HepG2 (cell line): Measurements from ENCODE around the gene C1QTNF6. TPM values are rescaled to one million over a fixed set of nuclear protein-coding genes. Genes with fewer than 3 reads are reported as not detected.

Experiments
- ATAC-seq: fragments of 200-7000 bp; cut with Tn5 transposase; 3 replicates; pipeline ENCODE4 v1.9.1; 2020; ENCODE audit warnings: mild to moderate bottlenecking, moderate library complexity
- BruUV-seq: library from RNA; stranded (reverse); fragments of 400-500 nt; replicated peaks from 2 replicates; lab custom pipeline; 2021; lab: Mats Ljungman, UMichigan
- CTCF ChIA-PET: fragments of 300-600 bp; formaldehyde crosslinking; extraction: SDS; loops from one replicate; lab custom pipeline; 2021; ENCODE audit warnings: low total read pairs, inconsistent platforms, low intra/inter-chr PET ratio; lab: Yijun Ruan, JAX
- POLR2A ChIA-PET: fragments of 350-600 bp; sonication (Branson Sonifier 250); formaldehyde crosslinking; loops from one replicate; lab custom pipeline; 2020; ENCODE audit warnings: antibody characterized with exemption, inconsistent platforms; lab: Yijun Ruan, JAX
- DNase-seq: peaks from one replicate; pipeline ENCODE4 v3.0.0-alpha.2; 2015; ENCODE audit warnings: low spot score
- FAIRE-seq: peaks from 3 replicates; lab custom pipeline; 2011; peaks lifted over from hg19 to GRCh38; lab: Jason Lieb, UNC
- H2AFZ ChIP-seq: one replicate; pipeline ENCODE4 v1.6.1; 2011; ENCODE audit warnings: low read length, inconsistent platforms
- H3K27ac ChIP-seq: fragments of 300-600 bp; 3 replicates; pipeline ENCODE4 v1.8.0; 2011; ENCODE audit warnings: mixed run types, mild to moderate bottlenecking, mixed read lengths, low read length, inconsistent platforms; ENCODE audit not compliant: insufficient read depth; ENCODE audit errors: extremely low read length
- H3K27me3 ChIP-seq, 2 experiments: fragments of 200-600 bp in 1 of 2; 2 replicates in 1 of 2; 3 replicates in 1 of 2; pipeline versions ENCODE4 v1.6.0 to v1.8.0; 2011; ENCODE audit warnings: low read length in 2 of 2, mild to moderate bottlenecking in 2 of 2, moderate library complexity in 2 of 2, inconsistent platforms in 1 of 2; ENCODE audit not compliant: insufficient read depth in 2 of 2, control insufficient read depth in 1 of 2
- H3K36me3 ChIP-seq, 2 experiments: fragments of 200-600 bp in 1 of 2; replicated peaks in 1 of 2; 2 replicates in 1 of 2; 3 replicates in 1 of 2; pipeline versions ENCODE4 v1.5.1 to v1.8.0; 2011; ENCODE audit warnings: low read length in 2 of 2, inconsistent platforms in 1 of 2; ENCODE audit not compliant: insufficient read depth in 2 of 2, control insufficient read depth in 1 of 2
- H3K4me1 ChIP-seq: 2 replicates; pipeline ENCODE4 v1.5.1; 2012; ENCODE audit warnings: low read length, inconsistent platforms; ENCODE audit not compliant: insufficient read depth
- H3K4me2 ChIP-seq: 2 replicates; pipeline ENCODE4 v1.6.0; 2011; ENCODE audit warnings: low read depth, low read length, inconsistent platforms
- H3K4me3 ChIP-seq, 3 experiments: fragments of 200-600 bp in 1 of 3; sonication (generic), shearing (Covaris generic) in 1 of 3; replicated peaks in 1 of 3; 2 replicates each; pipeline ENCODE4 v1.5.1; 2011 to 2016; ENCODE audit warnings: low read length in 3 of 3, inconsistent platforms in 2 of 3, low read depth in 2 of 3, mild to moderate bottlenecking in 2 of 3, control low read depth in 1 of 3, mixed read lengths in 1 of 3; ENCODE audit not compliant: insufficient read depth in 1 of 3
- H3K79me2 ChIP-seq: one replicate; pipeline ENCODE4 v1.6.1; 2011; ENCODE audit warnings: low read length, inconsistent platforms; ENCODE audit not compliant: insufficient read depth
- H3K9ac ChIP-seq: 2 replicates; pipeline ENCODE4 v1.6.0; 2011; ENCODE audit warnings: mild to moderate bottlenecking, low read depth, low read length, inconsistent platforms; ENCODE audit not compliant: insufficient read depth
- H3K9me3 ChIP-seq: 2 replicates; pipeline ENCODE4 v1.5.1; 2012; ENCODE audit warnings: mild to moderate bottlenecking, low read length
- H4K20me1 ChIP-seq: 2 replicates; pipeline ENCODE4 v1.6.0; 2011; ENCODE audit warnings: inconsistent platforms, mild to moderate bottlenecking, low read length, moderate library complexity; ENCODE audit not compliant: insufficient read depth
- HIVEP1 ChIP-seq: sonication (generic); formaldehyde crosslinking; IDR thresholded peaks from 2 replicates; pipeline ENCODE4 v1.4.0; 2020; ENCODE audit warnings: mild to moderate bottlenecking, missing genetic modification reagents
- NFIB ChIP-seq: sonication (generic); formaldehyde crosslinking; IDR thresholded peaks from 2 replicates; pipeline ENCODE4 v1.9.0; 2021; ENCODE audit warnings: missing genetic modification reagents, mild to moderate bottlenecking, borderline replicate concordance
- U2AF1 ChIP-seq: fragments of 200-400 bp; formaldehyde crosslinking; optimal IDR thresholded peaks from 2 replicates; pipeline ENCODE3; 2017; ENCODE audit warnings: mild to moderate bottlenecking, low read depth, low read length
- ZNF331 ChIP-seq: sonication (generic); formaldehyde crosslinking; IDR thresholded peaks from 2 replicates; pipeline ENCODE4 v1.4.0; 2020; ENCODE audit warnings: missing genetic modification reagents
- ZNF703 ChIP-seq: sonication (generic); formaldehyde crosslinking; IDR thresholded peaks from 2 replicates; pipeline ENCODE4 v1.5.1; 2020; ENCODE audit warnings: missing genetic modification reagents, mild to moderate bottlenecking, moderate library complexity, borderline replicate concordance
- WGBS: methylation state at CpG from one replicate; pipeline ENCODE4 v1.1.6; 2017; ENCODE audit warnings: low lambda C conversion rate; 5-methylcytosine and 5-hydroxymethylcytosine counted together
- in situ Hi-C: cut with HindIII; loops from 2 replicates; pipeline ENCODE4 v1.10.0; 2017; ENCODE audit warnings: low pct_unique_long_range_greater_than_20kb; ENCODE audit not compliant: extremely low pct_ligation_motif_present
- intact Hi-C: fragments of 100-400 bp; cut with micrococcal nuclease; formaldehyde crosslinking; loops from one replicate; pipeline ENCODE4 v1.10.0; 2022; ENCODE audit not compliant: unreplicated experiment
- polyA plus RNA-seq, 8 experiments: library from polyadenylated mRNA; depleted of rRNA in 3 of 8; stranded (reverse) in 7 of 8; unstranded in 1 of 8; fragments of >200 nt; fragmentation: Illumina TruSeq in 4 of 8; extraction: Trizol in 4 of 8; gene quantifications; 2 replicates each; pipeline versions ENCODE4 v1.2.1 to v1.2.3, GENCODE V29; 2011 to 2016; ENCODE audit warnings: low read depth in 4 of 8, missing spikeins in 1 of 8, mixed read lengths in 1 of 8; ENCODE audit not compliant: insufficient read depth in 1 of 8
- total RNA-seq, 5 experiments: library from RNA; depleted of rRNA; stranded (reverse); fragments of >200 nt; fragmentation: Illumina TruSeq; extraction: Trizol; gene quantifications; 2 replicates each; pipeline ENCODE4 v1.2.3, GENCODE V29; 2016; ENCODE audit warnings: low read depth in 1 of 5
- TF ChIP-seq, protein P1 (sequence below): sonication (generic); formaldehyde crosslinking; IDR thresholded peaks from 2 replicates; pipeline ENCODE4 v1.4.0; 2020; ENCODE audit warnings: missing genetic modification reagents

C1QTNF6 gene
- total and polyA plus RNA-seq, 2 of the 13 experiments (the other 11 are each of a cell fraction or from before 2014, with no cell fraction given): 2.7 to 6.9 TPM

DNA sequence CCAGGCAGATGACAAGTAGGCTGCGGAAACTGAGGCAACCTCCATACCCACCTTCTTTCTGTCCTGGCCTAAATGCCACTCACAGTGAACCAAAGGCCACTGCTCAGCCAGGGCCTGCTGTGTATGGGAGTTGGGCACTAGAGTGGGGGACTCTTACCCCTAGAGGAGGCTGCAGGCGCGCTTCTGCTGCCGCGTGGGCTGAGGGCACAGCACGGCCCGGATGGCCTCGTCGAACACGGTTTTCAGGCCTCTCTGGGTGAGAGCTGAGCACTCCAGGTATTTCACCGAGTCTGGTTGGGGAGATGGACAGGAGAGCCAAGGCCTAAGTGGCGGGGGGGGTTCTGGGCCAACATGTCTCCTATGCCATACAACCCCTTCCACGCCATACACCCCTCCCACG is 38.5 kb upstream of the C1QTNF6 start:
- 52% methylated on average over 2 of the region's 14 CpGs for WGBS
- POLR2A ChIA-PET: no interaction called here
- TF ChIP-seq NFIB (CRISPR knock-in tag) (no peak), ZNF703 (CRISPR knock-in tag) (no peak), ZNF331 (CRISPR knock-in tag) (no peak), U2AF1 (no peak), HIVEP1 (CRISPR knock-in tag) (no peak)
- TF ChIP-seq, protein P1, sequence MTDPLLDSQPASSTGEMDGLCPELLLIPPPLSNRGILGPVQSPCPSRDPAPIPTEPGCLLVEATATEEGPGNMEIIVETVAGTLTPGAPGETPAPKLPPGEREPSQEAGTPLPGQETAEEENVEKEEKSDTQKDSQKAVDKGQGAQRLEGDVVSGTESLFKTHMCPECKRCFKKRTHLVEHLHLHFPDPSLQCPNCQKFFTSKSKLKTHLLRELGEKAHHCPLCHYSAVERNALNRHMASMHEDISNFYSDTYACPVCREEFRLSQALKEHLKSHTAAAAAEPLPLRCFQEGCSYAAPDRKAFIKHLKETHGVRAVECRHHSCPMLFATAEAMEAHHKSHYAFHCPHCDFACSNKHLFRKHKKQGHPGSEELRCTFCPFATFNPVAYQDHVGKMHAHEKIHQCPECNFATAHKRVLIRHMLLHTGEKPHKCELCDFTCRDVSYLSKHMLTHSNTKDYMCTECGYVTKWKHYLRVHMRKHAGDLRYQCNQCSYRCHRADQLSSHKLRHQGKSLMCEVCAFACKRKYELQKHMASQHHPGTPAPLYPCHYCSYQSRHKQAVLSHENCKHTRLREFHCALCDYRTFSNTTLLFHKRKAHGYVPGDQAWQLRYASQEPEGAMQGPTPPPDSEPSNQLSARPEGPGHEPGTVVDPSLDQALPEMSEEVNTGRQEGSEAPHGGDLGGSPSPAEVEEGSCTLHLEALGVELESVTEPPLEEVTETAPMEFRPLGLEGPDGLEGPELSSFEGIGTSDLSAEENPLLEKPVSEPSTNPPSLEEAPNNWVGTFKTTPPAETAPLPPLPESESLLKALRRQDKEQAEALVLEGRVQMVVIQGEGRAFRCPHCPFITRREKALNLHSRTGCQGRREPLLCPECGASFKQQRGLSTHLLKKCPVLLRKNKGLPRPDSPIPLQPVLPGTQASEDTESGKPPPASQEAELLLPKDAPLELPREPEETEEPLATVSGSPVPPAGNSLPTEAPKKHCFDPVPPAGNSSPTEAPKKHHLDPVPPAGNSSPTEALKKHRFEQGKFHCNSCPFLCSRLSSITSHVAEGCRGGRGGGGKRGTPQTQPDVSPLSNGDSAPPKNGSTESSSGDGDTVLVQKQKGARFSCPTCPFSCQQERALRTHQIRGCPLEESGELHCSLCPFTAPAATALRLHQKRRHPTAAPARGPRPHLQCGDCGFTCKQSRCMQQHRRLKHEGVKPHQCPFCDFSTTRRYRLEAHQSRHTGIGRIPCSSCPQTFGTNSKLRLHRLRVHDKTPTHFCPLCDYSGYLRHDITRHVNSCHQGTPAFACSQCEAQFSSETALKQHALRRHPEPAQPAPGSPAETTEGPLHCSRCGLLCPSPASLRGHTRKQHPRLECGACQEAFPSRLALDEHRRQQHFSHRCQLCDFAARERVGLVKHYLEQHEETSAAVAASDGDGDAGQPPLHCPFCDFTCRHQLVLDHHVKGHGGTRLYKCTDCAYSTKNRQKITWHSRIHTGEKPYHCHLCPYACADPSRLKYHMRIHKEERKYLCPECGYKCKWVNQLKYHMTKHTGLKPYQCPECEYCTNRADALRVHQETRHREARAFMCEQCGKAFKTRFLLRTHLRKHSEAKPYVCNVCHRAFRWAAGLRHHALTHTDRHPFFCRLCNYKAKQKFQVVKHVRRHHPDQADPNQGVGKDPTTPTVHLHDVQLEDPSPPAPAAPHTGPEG: no peak

More for the DNA sequence above, 38.5 kb upstream of the C1QTNF6 start:
- Histone ChIP-seq H3K4me2 (no peak overlapping the region), H3K9me3 (no peaks in the 10 kb centered on the region), H3K27me3 (peaks cover 2 to 12% of the 10 kb centered on the region in 2 experiments; a peak in 3 of 5 replicates), H3K27ac (no peak overlapping the region), H3K4me1 (peaks cover 21% of the 10 kb centered on the region), H3K9ac (no peak overlapping the region), H4K20me1 (no peaks in the 10 kb centered on the region), H3K36me3 (no peaks in the 10 kb centered on the region; a peak in 1 of 5 replicates), H3K79me2 (no peaks in the 10 kb centered on the region), H2AFZ (no peak overlapping the region), H3K4me3 (no peak overlapping the region)
- no TSS peak for BruUV-seq
- CTCF ChIA-PET: no interaction called here
- FAIRE-seq: no peak
- no peak for ATAC-seq
- intact Hi-C loops: no loop called here
- no peak for DNase-seq
- in situ Hi-C loops: no loop called here
